Activated CD4-positive, alpha-beta T cell treated with anti-CD3 and anti-CD28 coated beads, Interleukin-2, amount 50 U/mL, for 16 hours (primary cell): ENCODE results near the gene PRRC2B.
"Not testable (repeated sequence)": the region's sequence is repeated elsewhere in the genome, so short reads cannot be mapped to it uniquely, and the experiment has no call there.

Source experiments
- DNase-seq: peaks from one replicate; pipeline ENCODE4 v3.0.0-alpha.2; 2020

Gene PRRC2B

DNA sequence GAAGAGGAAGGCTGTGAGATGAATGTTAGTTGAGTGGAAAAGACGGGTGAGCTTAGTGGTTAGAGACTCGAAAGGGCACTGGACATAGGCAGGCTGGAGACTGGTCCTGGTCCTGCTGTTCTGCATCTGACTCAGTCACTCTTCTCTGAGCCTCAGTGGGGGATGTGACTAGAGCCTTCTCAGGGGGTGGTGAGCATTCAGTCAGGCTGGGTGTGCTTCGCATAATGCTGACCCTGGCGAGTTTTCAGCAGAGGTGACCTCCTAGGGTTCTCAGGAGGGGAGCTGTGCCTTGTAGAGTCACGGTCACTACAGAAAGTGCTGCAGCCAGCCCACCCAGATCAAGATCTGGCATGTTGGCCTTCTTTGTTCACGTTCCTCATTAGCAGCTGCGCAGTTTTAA, 44.3 kb downstream of the PRRC2B start:
- no peak for DNase-seq

- no peak for DNase-seq
Observed at GRCh38 chr9:131439224-131439623, 45.3 kb downstream of the PRRC2B start.

DNA sequence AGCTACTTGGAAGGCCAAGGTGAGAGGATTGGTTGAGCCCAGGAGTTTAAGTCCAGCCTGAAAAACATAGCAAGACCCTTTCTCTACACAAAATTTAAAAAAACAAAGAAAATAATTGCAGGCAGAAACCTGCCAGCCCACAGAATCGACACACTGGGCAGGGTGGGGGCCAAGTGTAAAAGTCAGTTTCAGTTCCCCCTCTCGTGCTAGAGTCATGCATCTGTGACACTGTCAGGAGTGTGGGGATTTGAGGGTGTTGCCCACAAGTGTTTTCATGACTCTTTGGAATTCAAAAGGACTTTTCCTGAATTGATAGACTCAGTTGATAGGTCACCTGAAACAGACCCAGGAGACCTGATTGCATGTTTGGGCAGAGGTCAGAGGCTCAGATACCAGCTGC, 47.6 kb downstream of the PRRC2B start:
- DNase-seq, result no peak

DNA sequence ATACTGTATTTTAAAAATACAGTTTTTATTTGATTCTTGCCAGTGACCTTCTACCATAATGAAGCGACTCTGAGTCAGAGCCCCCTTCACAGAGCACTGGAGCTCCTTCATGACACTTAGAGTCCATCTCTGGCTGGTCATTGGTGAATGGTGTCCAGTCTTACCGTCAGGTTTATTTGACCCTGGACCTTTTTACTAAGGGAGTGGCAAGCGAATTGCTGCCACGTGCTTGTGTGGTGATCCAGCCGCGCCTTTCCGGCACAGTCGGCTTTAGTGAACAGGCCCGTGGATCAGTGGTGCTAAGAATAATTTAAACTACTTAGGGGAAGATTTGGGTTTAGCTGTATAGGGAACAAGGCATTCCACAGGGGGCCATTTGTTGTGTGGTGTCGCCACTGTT, 48.5 kb downstream of the PRRC2B start:
- DNase-seq, result no peak

DNA sequence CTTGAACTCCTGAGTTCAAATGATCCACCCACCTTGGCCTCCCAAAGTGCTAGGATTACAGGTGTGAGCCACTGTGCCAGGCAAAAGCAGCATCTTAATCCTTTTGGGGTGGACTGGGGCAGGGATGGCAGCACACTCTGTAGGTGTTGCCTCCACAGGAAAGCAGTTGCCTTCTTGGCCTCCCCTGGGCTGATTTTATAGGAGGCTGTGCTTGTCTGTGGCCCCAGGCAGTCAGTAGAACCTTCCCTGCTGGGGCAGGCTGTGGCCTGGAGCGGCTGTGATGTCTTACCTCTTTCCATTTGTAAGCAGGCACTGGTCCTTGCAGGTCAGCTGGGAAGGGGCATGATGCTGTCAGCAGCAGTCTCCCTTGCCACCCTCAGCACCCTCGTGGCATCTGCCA, 49.8 kb downstream of the PRRC2B start:
- DNase-seq, result no peak

DNA sequence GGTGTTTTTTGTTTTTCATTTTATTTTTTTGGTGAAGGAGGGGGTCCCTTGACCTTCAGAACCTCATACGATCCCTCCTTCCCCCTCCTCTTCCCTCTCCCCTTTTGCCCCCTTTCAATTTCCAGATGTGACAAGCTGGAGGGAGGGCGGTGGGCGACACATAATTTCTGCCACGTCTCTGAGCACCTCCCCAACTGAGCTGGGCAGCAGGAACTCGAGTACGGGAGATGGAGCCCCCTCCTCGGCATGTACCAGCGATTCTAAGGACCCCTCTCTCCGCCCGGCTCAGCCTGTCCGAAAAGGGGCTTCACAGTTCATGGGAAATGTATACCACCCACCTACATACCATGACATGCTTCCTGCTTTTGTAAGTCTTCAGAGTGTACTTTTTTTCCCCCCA, 52.4 kb downstream of the PRRC2B start:
- DNase-seq, result no peak

GRCh38 chr9:131447148-131447547, 53.3 kb downstream of the PRRC2B start:
- DNase-seq, result no peak

DNA sequence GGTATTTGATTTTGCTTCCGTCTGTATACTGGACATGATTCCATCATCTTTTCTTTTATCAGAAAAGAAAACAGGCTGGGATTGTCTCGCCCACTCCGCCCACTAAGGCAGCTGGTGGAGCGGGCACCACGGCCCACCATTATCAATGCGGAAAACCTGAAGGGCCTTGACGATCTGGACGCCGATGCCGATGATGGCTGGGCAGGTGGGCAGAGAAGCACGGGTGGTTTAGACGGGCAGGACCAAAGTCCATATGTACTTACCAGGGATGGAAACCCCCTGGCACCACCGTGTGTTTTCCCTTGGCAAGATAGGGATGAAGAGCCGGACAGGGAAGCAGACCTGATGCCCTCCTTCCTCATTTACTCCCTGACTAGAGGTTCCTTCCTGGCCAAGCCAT, 53.7 kb downstream of the PRRC2B start:
- no peak for DNase-seq

DNA sequence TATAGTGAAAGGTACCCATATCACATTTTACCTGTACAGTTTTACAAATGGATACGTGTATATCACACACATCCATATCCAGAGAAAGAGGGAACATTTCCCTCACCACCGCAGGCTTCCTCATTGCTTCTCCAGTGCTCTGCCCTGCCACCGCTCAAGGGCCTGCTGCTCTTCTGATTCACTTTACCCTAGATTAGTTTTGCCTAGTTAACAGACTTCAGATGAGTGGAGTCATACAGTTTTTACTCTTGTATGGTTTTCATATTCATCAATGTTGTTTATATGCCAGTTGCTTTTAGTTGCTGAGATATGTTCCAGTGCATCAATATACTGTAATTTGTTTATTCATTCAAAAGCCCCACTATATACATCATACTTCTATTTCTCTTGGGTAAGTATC, 54.9 kb downstream of the PRRC2B start:
- no peak for DNase-seq

DNA sequence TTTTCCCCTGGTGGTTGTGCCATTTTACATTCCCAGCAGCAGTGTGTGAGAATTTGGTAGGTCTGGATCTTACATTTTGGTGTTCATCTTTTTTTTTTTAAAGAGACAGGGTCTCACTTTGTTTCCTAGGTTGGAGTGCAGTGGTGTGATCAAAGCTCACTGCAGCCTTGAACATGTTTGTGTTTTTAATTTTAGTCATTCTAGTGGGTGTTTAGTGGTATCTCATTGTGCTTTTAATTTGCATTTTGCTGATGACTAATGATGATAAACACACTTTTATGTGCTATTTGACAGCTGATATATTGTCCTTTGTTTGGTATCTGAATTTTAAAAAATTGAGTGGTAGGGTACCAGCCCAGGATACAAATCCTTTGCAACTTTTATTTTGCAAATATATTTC, 55.4 kb downstream of the PRRC2B start:
- DNase-seq, result no peak

DNA sequence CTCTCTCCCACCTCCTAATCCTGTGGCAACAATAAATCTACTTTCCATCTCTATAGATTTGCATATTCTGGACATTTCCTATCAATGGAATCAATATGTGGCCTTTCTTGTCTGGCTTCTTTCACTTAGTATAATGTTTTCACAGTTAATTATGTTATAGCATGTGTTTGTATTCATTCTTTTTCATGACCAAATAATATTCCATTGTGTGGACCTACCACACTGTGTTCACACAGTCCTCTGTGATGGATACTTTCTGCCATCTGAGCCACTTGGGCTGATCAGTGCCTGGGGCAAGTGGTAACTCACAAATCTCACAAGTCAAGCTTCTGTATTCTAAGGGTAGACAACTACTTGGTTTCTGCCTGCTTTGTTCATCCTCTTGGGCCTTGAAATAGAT, 60.1 kb downstream of the PRRC2B start:
- DNase-seq, result no peak

GRCh38 chr9:131455655-131456054, 61.8 kb downstream of the PRRC2B start:
- not testable (repeated sequence) for DNase-seq

- no peak for DNase-seq
Observed at GRCh38 chr9:131457746-131458145, 63.9 kb downstream of the PRRC2B start.

DNA sequence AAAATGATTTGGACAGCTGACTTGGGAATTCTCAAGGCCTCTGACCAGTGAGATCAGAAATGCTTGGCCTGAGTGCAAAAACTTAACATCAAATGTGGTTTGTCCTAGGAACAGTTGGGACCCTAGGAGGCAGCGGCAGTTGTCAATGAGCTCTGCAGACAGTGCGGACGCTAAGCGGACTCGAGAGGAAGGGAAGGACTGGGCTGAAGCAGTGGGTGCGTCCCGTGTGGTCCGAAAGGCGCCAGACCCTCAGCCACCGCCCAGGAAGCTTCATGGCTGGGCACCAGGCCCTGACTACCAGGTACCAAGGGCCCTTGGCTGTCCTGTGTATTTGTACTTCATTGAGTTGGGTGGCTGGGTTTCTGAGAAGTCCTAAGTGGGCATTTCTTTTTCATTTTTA, 65.2 kb downstream of the PRRC2B start:
- no peak for DNase-seq

DNA sequence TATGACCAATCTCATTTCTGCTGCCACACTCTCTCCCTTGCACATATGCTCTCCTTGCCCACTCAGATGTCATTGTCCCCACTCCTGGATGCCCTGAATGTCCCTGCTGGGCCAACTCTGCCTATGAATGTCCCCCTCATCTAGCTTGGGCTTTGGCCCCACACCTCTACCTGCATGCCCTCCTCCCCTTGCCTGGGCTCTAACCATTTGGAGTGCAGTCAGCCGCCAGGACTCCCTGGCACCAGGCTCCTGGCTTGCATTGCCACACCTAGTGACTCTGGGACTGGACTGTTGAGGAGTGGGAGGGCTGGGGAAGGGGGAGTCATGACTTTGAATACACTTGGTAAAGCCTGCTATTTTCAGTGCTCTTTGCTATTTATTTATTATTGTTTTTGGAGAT, 67.3 kb downstream of the PRRC2B start:
- DNase-seq, result no peak

DNA sequence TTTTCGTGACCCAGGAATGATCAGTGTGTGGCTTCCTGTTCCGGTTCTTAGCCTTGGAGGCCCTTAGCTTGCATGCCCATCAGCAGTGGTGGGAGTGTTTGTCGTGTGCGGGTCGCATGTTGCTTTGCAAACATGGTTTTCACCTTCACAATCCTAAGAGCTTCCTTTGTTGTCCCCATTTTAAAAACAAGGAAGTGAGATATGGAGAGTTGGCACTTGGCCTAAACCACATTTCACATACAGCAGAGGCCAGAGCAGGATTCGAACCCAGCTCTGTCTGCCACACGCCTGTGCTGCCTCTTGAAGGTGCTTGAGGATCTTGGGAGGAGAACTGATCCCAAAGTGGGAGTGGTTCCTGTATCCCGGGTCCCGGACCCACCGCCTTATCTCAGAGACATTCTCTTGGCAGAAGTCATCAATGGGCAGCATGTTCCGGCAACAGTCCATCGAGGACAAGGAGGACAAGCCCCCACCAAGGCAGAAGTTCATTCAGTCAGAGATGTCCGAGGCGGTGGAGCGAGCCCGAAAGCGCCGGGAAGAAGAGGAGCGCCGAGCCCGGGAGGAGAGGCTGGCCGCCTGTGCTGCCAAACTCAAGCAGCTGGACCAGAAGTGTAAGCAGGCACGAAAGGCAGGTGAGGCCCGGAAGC, 70.6 kb downstream of the PRRC2B start:
- DNase-seq, result no peak

- no peak for DNase-seq
Observed at GRCh38 chr9:131465401-131465800, 71.5 kb downstream of the PRRC2B start.

GRCh38 chr9:131467214-131467935, 73.5 kb downstream of the PRRC2B start:
- no peak for DNase-seq

GRCh38 chr9:131468031-131468430, 74.1 kb downstream of the PRRC2B start:
- no peak for DNase-seq

GRCh38 chr9:131469356-131469755, 75.5 kb downstream of the PRRC2B start:
- no peak for DNase-seq

GRCh38 chr9:131469951-131470350, 76.1 kb downstream of the PRRC2B start:
- no peak for DNase-seq

GRCh38 chr9:131470581-131470991, 76.7 kb downstream of the PRRC2B start:
- DNase-seq, result no peak

DNA sequence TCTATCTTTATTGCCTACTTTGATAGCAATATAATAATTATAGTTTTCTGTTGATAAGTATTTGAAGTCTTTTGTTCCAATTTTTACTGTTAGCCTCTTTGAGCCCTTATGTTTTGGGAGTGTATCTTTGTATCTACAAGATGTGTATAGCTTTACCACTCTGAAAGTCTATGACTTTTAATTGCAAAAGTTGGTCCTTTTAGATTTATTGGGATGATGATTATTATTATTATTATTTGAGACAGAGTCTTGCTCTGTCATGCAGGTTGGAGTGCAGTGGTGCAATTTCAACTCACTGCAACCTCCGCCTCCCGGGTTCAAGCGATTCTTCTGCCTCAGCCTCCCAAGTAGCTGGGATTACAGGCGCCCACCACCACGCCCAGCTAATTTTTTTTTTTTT, 78.2 kb downstream of the PRRC2B start:
- DNase-seq, result not testable (repeated sequence)

- no peak for DNase-seq
Observed at GRCh38 chr9:131473198-131473885, 79.5 kb downstream of the PRRC2B start.
